ENCODE data around the gene WNT11.
A peak's percentile ranks its signal among the peaks of the same experiment; 100 is the strongest.

WNT11 gene

DNA sequence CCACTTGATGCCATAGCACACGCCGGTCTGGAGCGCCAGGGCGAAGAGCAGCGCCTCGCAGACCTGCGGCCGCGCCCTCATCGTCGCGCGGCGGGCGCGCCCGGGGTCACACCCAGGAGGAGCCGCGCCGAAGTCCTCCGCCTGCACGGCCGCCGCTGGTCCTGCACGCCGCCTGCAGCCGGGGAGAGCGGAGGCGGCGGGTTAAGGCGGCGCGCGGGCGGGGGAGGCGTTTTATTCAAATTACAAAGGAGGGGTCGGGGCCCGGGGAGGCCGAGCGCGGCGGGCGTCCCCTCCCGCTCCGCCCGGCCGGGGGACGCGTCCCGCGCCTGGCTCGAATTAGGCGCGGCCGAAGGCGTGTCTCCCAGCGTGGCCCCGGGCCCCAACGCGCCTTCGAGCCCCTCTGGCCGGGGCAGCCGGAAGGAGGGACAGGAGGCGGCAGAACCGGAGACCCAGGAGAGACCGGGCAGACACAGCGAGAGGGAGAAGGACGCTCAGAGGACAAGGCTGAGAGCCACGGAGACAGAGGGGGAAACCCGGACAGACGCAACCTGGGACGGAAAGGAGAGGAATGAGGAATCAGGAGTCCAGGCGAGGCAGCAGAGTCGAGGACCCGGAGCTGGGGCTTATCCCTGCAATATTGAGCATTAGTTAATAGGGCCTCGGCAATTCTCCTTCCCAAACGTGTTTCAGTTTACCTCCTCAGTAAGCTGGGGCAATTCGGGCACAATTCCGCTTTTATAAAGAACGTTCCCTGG, at the start of gene WNT11:
Gene WNT11, minus strand, starts transcription at position 176 of the 755 bp plus-strand sequence. Its CDS starts 95 bp downstream, at position 81.
- H4K20me1 ChIP-seq (ENCODE audit: control insufficient read depth, insufficient read depth, low read depth, low read length) = peaks cover 5% of the 10 kb centered on the region; the same call in 1 of the 2 replicates
- TF ChIP-seq, protein P1, sequence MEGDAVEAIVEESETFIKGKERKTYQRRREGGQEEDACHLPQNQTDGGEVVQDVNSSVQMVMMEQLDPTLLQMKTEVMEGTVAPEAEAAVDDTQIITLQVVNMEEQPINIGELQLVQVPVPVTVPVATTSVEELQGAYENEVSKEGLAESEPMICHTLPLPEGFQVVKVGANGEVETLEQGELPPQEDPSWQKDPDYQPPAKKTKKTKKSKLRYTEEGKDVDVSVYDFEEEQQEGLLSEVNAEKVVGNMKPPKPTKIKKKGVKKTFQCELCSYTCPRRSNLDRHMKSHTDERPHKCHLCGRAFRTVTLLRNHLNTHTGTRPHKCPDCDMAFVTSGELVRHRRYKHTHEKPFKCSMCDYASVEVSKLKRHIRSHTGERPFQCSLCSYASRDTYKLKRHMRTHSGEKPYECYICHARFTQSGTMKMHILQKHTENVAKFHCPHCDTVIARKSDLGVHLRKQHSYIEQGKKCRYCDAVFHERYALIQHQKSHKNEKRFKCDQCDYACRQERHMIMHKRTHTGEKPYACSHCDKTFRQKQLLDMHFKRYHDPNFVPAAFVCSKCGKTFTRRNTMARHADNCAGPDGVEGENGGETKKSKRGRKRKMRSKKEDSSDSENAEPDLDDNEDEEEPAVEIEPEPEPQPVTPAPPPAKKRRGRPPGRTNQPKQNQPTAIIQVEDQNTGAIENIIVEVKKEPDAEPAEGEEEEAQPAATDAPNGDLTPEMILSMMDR (IDR thresholded peaks at IDR 0.05; ENCODE audit: low read depth, low read length, poor library complexity, severe bottlenecking) = no peak
- no peaks in the 10 kb centered on the region for H3K79me2 ChIP-seq (ENCODE audit: control insufficient read depth, low read length)
- peak within 1 kb of the TSS; percentile 92 for H3K4me2 ChIP-seq (ENCODE audit: low read length)
- H3K36me3 ChIP-seq (ENCODE audit: control insufficient read depth, low read length) = no peaks in the 10 kb centered on the region
- peak within 1 kb of the TSS; percentile 66 for H3K4me3 ChIP-seq (ENCODE audit: low read length)
- peaks cover 71% of the 10 kb centered on the region for H3K27me3 ChIP-seq (ENCODE audit: control insufficient read depth, low read length)
- no peak within 1 kb of the TSS for H3K27ac ChIP-seq (ENCODE audit: low read depth, low read length)
- no peaks in the 10 kb centered on the region for H3K9me3 ChIP-seq (ENCODE audit: control insufficient read depth, insufficient read depth, low read length)
- no peaks in the 10 kb centered on the region for H3K9me2 ChIP-seq (replicated peaks; ENCODE audit: control insufficient read depth, low read length)
- H3F3A ChIP-seq (ENCODE audit: control insufficient read depth, insufficient read depth) = no peaks in the 10 kb centered on the region; the same call in 1 of the 2 replicates
- H3K4me1 ChIP-seq (ENCODE audit: control insufficient read depth, low read length) = peaks cover 41% of the 10 kb centered on the region

DNA sequence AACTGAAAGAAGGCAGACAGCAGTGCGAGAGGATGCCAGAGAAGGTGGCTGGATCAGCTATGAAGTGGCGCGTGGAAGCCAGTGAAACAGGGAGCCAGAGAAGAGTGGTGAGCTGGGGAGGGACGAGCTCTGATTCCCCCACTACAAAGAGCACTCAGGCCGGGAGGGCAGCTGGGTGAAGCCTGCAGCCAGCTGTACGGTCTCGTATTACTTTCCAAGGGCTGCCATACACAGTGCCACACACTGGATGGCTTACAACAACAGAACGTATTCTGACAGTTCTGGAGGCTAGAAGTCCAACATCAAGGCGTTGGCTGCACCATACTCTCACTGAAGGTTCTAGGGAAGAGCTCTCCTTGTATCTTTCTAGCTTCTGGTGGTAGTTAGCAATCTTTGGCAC, 47.1 kb upstream of the WNT11 start:
- Histone ChIP-seq H3K9me2 (replicated peaks; ENCODE audit: control insufficient read depth, low read length) (no peaks in the 10 kb centered on the region), H3K4me3 (ENCODE audit: low read length) (no peak overlapping the region), H3F3A (ENCODE audit: control insufficient read depth, insufficient read depth) (no peaks in the 10 kb centered on the region), H3K4me2 (ENCODE audit: low read length) (no peak overlapping the region), H3K36me3 (ENCODE audit: control insufficient read depth, low read length) (no peaks in the 10 kb centered on the region), H3K9me3 (ENCODE audit: control insufficient read depth, insufficient read depth, low read length) (peaks cover 18% of the 10 kb centered on the region), H3K4me1 (ENCODE audit: control insufficient read depth, low read length) (no peaks in the 10 kb centered on the region), H3K27ac (ENCODE audit: low read depth, low read length) (no peak overlapping the region), H3K27me3 (ENCODE audit: control insufficient read depth, low read length) (peaks cover 5% of the 10 kb centered on the region; the same call in 1 of the 2 replicates), H3K79me2 (ENCODE audit: control insufficient read depth, low read length) (no peaks in the 10 kb centered on the region), H4K20me1 (ENCODE audit: control insufficient read depth, insufficient read depth, low read depth, low read length) (no peaks in the 10 kb centered on the region)
- TF ChIP-seq EZH2phosphoT487 (IDR thresholded peaks at IDR 0.05; ENCODE audit: borderline replicate concordance, low read length) = no peak
- TF ChIP-seq, protein P1 (IDR thresholded peaks at IDR 0.05; ENCODE audit: low read depth, low read length, poor library complexity, severe bottlenecking) = no peak

- H3K9me3 ChIP-seq (ENCODE audit: control insufficient read depth, insufficient read depth, low read length) = peaks cover 18% of the 10 kb centered on the region
- no peaks in the 10 kb centered on the region for H4K20me1 ChIP-seq (ENCODE audit: control insufficient read depth, insufficient read depth, low read depth, low read length)
- H3K36me3 ChIP-seq (ENCODE audit: control insufficient read depth, low read length) = no peaks in the 10 kb centered on the region
- no peak overlapping the region for H3K4me3 ChIP-seq (ENCODE audit: low read length)
- no peaks in the 10 kb centered on the region for H3F3A ChIP-seq (ENCODE audit: control insufficient read depth, insufficient read depth)
- H3K79me2 ChIP-seq (ENCODE audit: control insufficient read depth, low read length) = no peaks in the 10 kb centered on the region
- no peaks in the 10 kb centered on the region for H3K4me1 ChIP-seq (ENCODE audit: control insufficient read depth, low read length)
- TF ChIP-seq, protein P1 (IDR thresholded peaks at IDR 0.05; ENCODE audit: low read depth, low read length, poor library complexity, severe bottlenecking) = no peak
- TF ChIP-seq EZH2phosphoT487 (IDR thresholded peaks at IDR 0.05; ENCODE audit: borderline replicate concordance, low read length) = no peak
- H3K27ac ChIP-seq (ENCODE audit: low read depth, low read length) = no peak overlapping the region
- H3K9me2 ChIP-seq (replicated peaks; ENCODE audit: control insufficient read depth, low read length) = no peaks in the 10 kb centered on the region
- no peak overlapping the region for H3K4me2 ChIP-seq (ENCODE audit: low read length)
- no peaks in the 10 kb centered on the region; the same call in 1 of the 2 replicates for H3K27me3 ChIP-seq (ENCODE audit: control insufficient read depth, low read length)
Measured at GRCh38 chr11:76252631-76253070, 46.3 kb upstream of the WNT11 start.

All from DOHH2 (cell line).